CD4-positive, alpha-beta T cell (primary cell): Measurements from ENCODE around the gene TNRC6A. TPM values are rescaled to one million over a fixed set of nuclear protein-coding genes. Genes with fewer than 3 reads are reported as not detected.

ENCODE experiments used
- ATAC-seq: fragments of 200-7000 bp; cut with Tn5 transposase; one replicate; pipeline ENCODE4 v1.10.0; 2022; ENCODE audit warnings: mild to moderate bottlenecking; ENCODE audit not compliant: poor library complexity
- CTCF ChIA-PET: fragments of 350-600 bp; sonication (Branson Sonifier 250); formaldehyde crosslinking; loops from one replicate; lab custom pipeline; 2021; ENCODE audit warnings: antibody characterized with exemption, inconsistent platforms; lab: Charles Lee
- POLR2A ChIA-PET: fragments of 350-600 bp; sonication (Branson Sonifier 250); formaldehyde crosslinking; loops from one replicate; lab custom pipeline; 2021; ENCODE audit warnings: antibody characterized with exemption, inconsistent platforms; lab: Charles Lee
- DNase-seq, 14 experiments: peaks; one replicate each; pipeline ENCODE4 v3.0.0-alpha.2; 2013 to 2020; ENCODE audit warnings: mixed read lengths in 2 of 14
- H3K27ac ChIP-seq, 2 donors: one replicate each; pipeline versions ENCODE4 v1.5.1 to v1.7.0; 2013; ENCODE audit warnings: low read length in 2 of 2, low read depth in 1 of 2, mild to moderate bottlenecking in 1 of 2
- H3K27me3 ChIP-seq, 2 experiments: 1 replicate in 1 of 2; 2 replicates in 1 of 2; pipeline versions ENCODE4 v1.6.1 to v1.7.0; 2013; ENCODE audit warnings: low read length in 2 of 2, control low read depth in 1 of 2, mild to moderate bottlenecking in 1 of 2, moderate library complexity in 1 of 2; ENCODE audit not compliant: insufficient read depth in 2 of 2, control insufficient read depth in 1 of 2
- H3K36me3 ChIP-seq: one replicate; pipeline ENCODE4 v1.6.1; 2013; ENCODE audit warnings: low read length, control low read depth; ENCODE audit not compliant: insufficient read depth
- H3K4me1 ChIP-seq: one replicate; pipeline ENCODE4 v1.6.1; 2013; ENCODE audit warnings: low read length, control low read depth; ENCODE audit not compliant: insufficient read depth
- H3K4me3 ChIP-seq: one replicate; pipeline ENCODE4 v1.5.1; 2013; ENCODE audit warnings: mild to moderate bottlenecking, low read length, moderate library complexity
- H3K9me3 ChIP-seq, 2 experiments: 1 replicate in 1 of 2; 2 replicates in 1 of 2; pipeline versions ENCODE4 v1.6.1 to v1.7.0; 2013; ENCODE audit warnings: low read length in 2 of 2, mild to moderate bottlenecking in 2 of 2, control low read depth in 1 of 2, moderate library complexity in 1 of 2; ENCODE audit not compliant: control insufficient read depth in 1 of 2, insufficient read depth in 1 of 2
- H3K27ac Mint-ChIP-seq: one replicate; pipeline ENCODE4 v1.8.0; 2020; ENCODE audit warnings: mixed read lengths
- H3K27me3 Mint-ChIP-seq: one replicate; pipeline ENCODE4 v1.8.0; 2021; ENCODE audit warnings: mixed read lengths
- H3K36me3 Mint-ChIP-seq: one replicate; pipeline ENCODE4 v1.8.0; 2021; ENCODE audit warnings: low read depth, mixed read lengths
- H3K4me1 Mint-ChIP-seq: one replicate; pipeline ENCODE4 v1.8.0; 2021; ENCODE audit warnings: low read depth, mixed read lengths
- H3K4me3 Mint-ChIP-seq: one replicate; pipeline ENCODE4 v1.8.0; 2020; ENCODE audit warnings: mild to moderate bottlenecking, mixed read lengths
- H3K9me3 Mint-ChIP-seq: one replicate; pipeline ENCODE4 v1.8.0; 2020; ENCODE audit warnings: mixed read lengths
- CTCF ChIP-seq: fragments of 200-600 bp; IDR thresholded peaks from one replicate; pipeline ENCODE4 v1.8.0; 2022; ENCODE audit warnings: antibody characterized with exemption, mild to moderate bottlenecking
- intact Hi-C, 2 experiments: fragments of 100-400 bp; cut with DNase I in 1 of 2; cut with micrococcal nuclease in 1 of 2; formaldehyde crosslinking; loops; one replicate each; pipeline versions ENCODE4 v1.15.1 to v1.9.0; 2023 to 2025; cut with DNase I, micrococcal nuclease
- total RNA-seq, 174 experiments: library from RNA in 2 of 174; stranded (reverse) in 2 of 174; gene quantifications; one replicate each; pipeline ENCODE4 v1.2.3 and lab custom pipeline; 2021 to 2026

TNRC6A gene
- total RNA-seq, 2 experiments from 2014 or later, result 70.4 to 74.6 TPM

GRCh38 chr16:24683847-24684493, 45.5 kb upstream of the TNRC6A start:
- no peaks in the 10 kb centered on the region for H3K4me1 ChIP-seq
- ChIA-PET POLR2A (no interaction called here), CTCF (no interaction called here)
- H3K27ac ChIP-seq, result no peak overlapping the region
- Mint-ChIP-seq H3K4me3 (no peak overlapping the region), H3K27ac (no peak overlapping the region), H3K4me1 (no peaks in the 10 kb centered on the region), H3K9me3 (no peaks in the 10 kb centered on the region), H3K27me3 (peaks cover 10% of the 10 kb centered on the region), H3K36me3 (no peaks in the 10 kb centered on the region)
- no peaks in the 10 kb centered on the region for H3K9me3 ChIP-seq
- H3K36me3 ChIP-seq, result no peaks in the 10 kb centered on the region
- peaks cover 0 to 3% of the 10 kb centered on the region in 2 experiments for H3K27me3 ChIP-seq
- ATAC-seq (no peak), DNase-seq (no peak)
- TF ChIP-seq CTCF, result no peak
- intact Hi-C loops, result no loop called here
- H3K4me3 ChIP-seq, result no peak overlapping the region

GRCh38 chr16:24685539-24686432, 43.7 kb upstream of the TNRC6A start:
- no peaks in the 10 kb centered on the region for H3K4me1 Mint-ChIP-seq
- intact Hi-C loops, result no loop called here
- no peak for TF ChIP-seq CTCF
- CTCF ChIA-PET, result no interaction called here
- DNase-seq (no peak), ATAC-seq (no peak)
- Histone ChIP-seq H3K27ac (no peak overlapping the region), H3K9me3 (no peaks in the 10 kb centered on the region), H3K27me3 (peaks cover 0 to 3% of the 10 kb centered on the region in 2 experiments), H3K4me1 (no peaks in the 10 kb centered on the region), H3K4me3 (no peak overlapping the region), H3K36me3 (no peaks in the 10 kb centered on the region)
- H3K4me3 Mint-ChIP-seq, result no peak overlapping the region
- POLR2A ChIA-PET, result no interaction called here
- no peaks in the 10 kb centered on the region for H3K36me3 Mint-ChIP-seq
- H3K27me3 Mint-ChIP-seq, result peaks cover 14% of the 10 kb centered on the region
- no peaks in the 10 kb centered on the region for H3K9me3 Mint-ChIP-seq
- H3K27ac Mint-ChIP-seq, result no peak overlapping the region

GRCh38 chr16:24686678-24687077, 42.8 kb upstream of the TNRC6A start:
- no peak for ATAC-seq
- DNase-seq, result no peak
- Histone ChIP-seq H3K9me3 (no peaks in the 10 kb centered on the region), H3K27ac (no peak overlapping the region), H3K36me3 (no peaks in the 10 kb centered on the region), H3K4me3 (no peak overlapping the region), H3K4me1 (no peaks in the 10 kb centered on the region), H3K27me3 (peaks cover 0 to 3% of the 10 kb centered on the region in 2 experiments)
- TF ChIP-seq CTCF, result no peak
- H3K9me3 Mint-ChIP-seq, result no peaks in the 10 kb centered on the region
- H3K4me3 Mint-ChIP-seq, result no peak overlapping the region
- no peaks in the 10 kb centered on the region for H3K36me3 Mint-ChIP-seq
- intact Hi-C loops, result no loop called here
- H3K27me3 Mint-ChIP-seq, result peaks cover 11% of the 10 kb centered on the region
- ChIA-PET CTCF (no interaction called here), POLR2A (no interaction called here)
- no peaks in the 10 kb centered on the region for H3K4me1 Mint-ChIP-seq
- no peak overlapping the region for H3K27ac Mint-ChIP-seq
